IPS-15b (cell line): ENCODE data around the gene ARSI.

Experiments used
- H3K27me3 ChIP-seq: one replicate; pipeline ENCODE4 v1.6.1; 2013; ENCODE audit warnings: low read length; ENCODE audit not compliant: control insufficient read depth, insufficient read depth
- H3K36me3 ChIP-seq: one replicate; pipeline ENCODE4 v1.6.1; 2013; ENCODE audit warnings: low read length; ENCODE audit not compliant: control insufficient read depth, insufficient read depth
- H3K4me1 ChIP-seq: one replicate; pipeline ENCODE4 v1.6.1; 2013; ENCODE audit warnings: mild to moderate bottlenecking, low read length; ENCODE audit not compliant: control insufficient read depth, insufficient read depth
- H3K4me3 ChIP-seq: one replicate; pipeline ENCODE4 v1.5.1; 2013; ENCODE audit warnings: low read depth, low read length
- H3K9ac ChIP-seq: one replicate; pipeline ENCODE4 v1.6.1; 2013; ENCODE audit warnings: low read depth, mild to moderate bottlenecking, low read length
- H3K9me3 ChIP-seq: one replicate; pipeline ENCODE4 v1.6.1; 2013; ENCODE audit warnings: mild to moderate bottlenecking, low read length; ENCODE audit not compliant: control insufficient read depth, insufficient read depth

The ARSI gene

DNA sequence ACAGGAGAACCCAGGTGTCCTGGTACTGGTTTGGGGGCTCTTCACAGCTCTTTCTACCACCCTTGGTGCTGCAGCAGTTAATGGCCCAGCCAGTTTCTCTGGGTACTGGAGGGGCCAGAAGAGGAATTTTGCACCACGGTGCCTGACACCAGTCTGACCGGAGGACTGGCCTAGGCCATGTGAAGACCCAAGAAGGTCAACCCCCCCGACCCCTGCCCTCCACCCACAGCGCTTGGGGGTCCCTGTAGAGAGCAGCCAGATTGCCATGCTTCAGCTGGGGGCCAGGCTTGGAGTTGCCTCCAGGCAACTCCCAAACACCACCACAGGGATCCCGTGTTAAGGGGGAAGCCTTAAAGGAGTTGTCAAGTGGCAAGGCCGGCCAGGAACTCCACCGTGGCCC lies 6.2 kb downstream of the ARSI start:
- Histone ChIP-seq H3K4me3 (no peak overlapping the region), H3K27me3 (peaks cover 7% of the 10 kb centered on the region), H3K9ac (no peak overlapping the region), H3K36me3 (no peaks in the 10 kb centered on the region), H3K4me1 (no peaks in the 10 kb centered on the region), H3K9me3 (no peaks in the 10 kb centered on the region)

DNA sequence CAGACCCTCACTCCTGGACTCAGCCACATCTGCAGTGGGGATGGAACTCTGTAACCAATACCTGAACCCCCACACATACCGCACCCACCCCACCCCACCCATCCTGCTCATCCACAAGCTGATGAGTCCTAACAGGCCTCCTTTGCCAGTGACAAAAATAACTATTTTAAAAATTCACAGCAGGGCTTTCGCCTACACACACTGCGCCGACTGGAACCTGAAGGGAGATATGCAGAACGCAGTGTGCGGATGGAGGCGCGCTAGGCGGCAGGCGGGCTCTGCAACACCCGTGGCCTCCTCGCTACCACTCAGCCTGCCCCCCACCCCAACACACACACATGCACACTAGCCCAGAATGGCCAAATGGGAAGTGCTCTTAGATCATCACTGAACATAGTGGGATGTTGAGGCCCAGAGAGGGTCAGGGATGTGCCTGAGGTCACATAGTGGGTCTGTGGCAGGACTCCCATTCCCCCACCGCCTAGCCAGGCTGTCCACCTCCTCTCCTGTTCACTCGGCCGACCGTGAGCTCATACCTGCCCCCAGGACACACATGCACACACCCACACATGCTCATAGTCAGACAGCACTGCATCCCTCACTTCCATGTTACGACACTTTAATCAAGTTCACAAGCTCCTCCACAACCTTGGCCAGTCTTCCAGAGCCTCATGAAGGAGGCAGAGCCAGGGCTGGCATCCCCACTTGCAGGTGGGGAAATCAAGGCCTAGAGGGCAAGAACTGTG lies 6.8 kb downstream of the ARSI start:
- Histone ChIP-seq H3K9me3 (no peaks in the 10 kb centered on the region), H3K4me1 (no peaks in the 10 kb centered on the region), H3K27me3 (peaks cover 1% of the 10 kb centered on the region), H3K36me3 (no peaks in the 10 kb centered on the region), H3K9ac (no peak overlapping the region), H3K4me3 (no peak overlapping the region)

DNA sequence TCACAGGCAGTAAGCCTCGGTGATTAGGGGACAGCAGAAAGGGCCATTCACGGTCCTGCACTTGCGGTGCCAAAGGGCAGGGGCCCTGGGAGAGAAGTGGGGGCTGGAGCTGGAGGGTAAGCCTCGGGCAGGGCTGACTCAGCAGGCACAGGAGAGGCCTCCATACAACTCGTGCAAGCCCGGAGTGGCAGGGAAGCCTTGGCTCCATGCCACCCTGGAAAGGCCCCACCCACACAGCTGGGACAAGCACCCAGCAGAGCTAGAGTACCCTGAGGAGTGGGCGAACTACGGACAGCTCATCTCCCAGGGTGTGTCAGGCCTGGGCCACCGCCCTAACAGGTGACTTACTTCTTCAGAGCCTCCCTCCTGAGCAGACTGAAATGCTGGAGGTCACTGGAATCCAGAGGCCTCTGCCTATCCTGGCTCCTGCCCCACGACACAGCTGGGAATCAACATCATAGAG lies 7.5 kb downstream of the ARSI start:
- Histone ChIP-seq H3K9me3 (no peaks in the 10 kb centered on the region), H3K36me3 (no peaks in the 10 kb centered on the region), H3K9ac (no peak overlapping the region), H3K4me1 (no peaks in the 10 kb centered on the region), H3K27me3 (no peaks in the 10 kb centered on the region), H3K4me3 (no peak overlapping the region)

DNA sequence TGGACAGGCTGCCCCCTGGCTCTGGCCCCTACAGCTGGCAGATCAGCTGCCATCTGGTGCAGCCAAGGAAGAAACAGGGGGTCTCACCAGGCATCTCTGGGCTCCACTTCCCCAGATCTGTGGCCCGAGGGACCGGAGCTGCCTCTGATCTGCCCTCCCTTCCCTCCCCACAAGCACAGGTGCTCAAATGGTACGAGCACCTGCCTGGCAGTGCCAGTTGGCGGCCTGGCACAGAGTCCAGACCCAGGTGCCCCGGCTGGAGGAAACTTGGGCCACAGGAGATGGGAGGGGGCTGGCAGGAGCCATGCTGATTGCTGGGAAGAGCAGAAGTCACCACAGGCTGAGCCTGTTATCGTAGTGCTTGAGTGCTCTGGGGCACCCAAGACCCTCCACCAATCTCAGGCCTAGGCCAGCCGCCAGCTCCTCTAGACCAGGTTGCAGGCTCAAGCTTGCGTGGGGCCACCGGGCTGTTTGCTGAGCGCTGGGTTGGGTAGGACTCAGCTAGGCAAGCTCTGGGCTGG lies 8.1 kb downstream of the ARSI start:
- no peak overlapping the region for H3K9ac ChIP-seq
- H3K36me3 ChIP-seq = no peaks in the 10 kb centered on the region
- H3K4me3 ChIP-seq = no peak overlapping the region
- no peaks in the 10 kb centered on the region for H3K27me3 ChIP-seq
- H3K9me3 ChIP-seq = no peaks in the 10 kb centered on the region
- H3K4me1 ChIP-seq = no peaks in the 10 kb centered on the region

DNA sequence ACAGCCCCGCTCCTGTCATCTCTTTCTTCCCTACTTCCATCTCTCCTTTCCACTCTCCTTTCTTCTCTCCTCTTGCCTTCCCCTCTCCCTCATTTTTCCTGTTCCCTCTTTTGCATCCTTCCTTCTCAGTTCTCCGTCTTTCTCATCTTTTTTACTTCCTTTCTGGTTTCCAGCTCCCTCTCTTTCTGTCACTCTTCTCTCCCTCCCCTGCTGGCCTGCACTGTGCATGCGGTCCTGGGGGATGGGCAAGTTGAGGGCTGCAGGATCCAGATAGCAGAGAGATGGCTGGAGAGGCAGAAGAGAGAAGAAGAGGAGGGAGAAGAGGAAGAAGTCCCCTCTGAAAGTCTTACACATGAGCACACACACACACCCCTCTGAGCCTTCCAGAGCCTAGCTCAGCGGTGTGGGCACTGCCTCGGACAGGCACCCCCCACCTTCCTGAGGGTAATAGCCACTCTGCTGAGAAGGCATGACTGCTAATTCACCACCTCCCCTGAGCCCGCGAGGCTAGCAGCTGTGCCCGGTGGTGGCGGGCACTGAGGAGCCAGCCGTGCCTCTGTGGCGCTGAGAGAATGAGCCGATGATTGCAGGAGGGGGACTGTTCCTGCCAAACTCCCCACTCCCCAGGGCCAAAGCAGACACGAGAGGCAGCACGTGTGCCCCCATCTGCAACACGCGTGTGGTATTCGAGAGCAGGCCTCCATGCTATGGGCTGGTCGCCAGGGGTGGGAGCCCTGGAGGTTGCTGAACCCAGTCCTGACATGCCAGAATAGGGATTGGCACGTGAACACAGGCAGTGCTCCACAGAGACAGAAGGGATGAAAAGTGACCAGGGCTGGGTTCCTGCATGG lies 9.4 kb downstream of the ARSI start:
- Histone ChIP-seq H3K36me3 (no peaks in the 10 kb centered on the region), H3K9me3 (no peaks in the 10 kb centered on the region), H3K4me1 (no peaks in the 10 kb centered on the region), H3K27me3 (no peaks in the 10 kb centered on the region), H3K4me3 (no peak overlapping the region), H3K9ac (no peak overlapping the region)

DNA sequence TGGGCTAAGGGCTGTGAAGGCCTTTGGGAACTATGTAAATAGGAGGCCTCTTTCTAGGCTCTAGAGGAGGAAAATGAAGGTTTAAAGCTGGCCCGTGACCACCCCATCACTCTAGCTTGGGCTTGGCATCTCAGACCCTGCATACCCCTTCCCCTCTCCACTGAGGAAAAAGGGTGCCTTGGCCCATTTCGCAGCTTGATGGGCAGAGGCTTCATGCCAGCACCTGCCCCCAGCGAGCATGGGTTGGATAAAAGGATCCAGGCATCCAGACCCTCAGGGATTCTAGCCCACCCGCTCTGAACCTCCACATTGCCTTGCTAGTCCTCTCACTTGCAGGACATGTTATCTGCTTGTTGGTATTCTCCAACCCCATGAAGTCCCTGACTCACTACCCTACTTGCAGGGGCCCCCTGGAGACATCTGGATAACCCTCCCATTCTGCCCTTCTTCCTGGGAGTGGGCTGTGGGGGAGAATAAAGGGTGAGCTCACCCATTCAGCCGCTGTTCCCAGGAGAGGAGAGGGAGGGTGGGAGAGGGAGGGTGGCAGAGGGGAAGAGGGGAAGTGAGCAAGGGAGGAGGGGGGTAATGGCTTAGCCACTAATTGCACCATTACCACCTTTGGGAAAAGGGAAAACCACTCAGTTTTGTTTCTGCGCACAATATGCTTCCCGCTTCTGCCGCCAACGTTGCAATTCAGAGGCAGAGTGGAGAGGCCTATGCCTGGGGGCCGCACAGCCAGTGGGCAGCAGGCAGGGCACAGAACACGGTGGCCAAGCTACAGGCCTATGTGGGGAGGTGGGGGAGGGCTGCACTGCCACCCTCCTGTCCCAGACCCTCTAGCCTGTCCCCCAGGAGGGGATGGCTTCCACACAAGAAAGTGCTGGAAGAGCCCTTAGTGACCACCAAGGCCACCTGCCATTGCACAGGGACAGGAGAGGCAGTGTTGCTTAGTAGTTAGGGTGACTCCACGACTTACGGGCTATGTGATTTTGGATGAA lies 11.0 kb downstream of the ARSI start:
- H3K9ac ChIP-seq = no peak overlapping the region
- H3K36me3 ChIP-seq = no peaks in the 10 kb centered on the region
- H3K4me3 ChIP-seq = no peak overlapping the region
- no peaks in the 10 kb centered on the region for H3K9me3 ChIP-seq
- no peaks in the 10 kb centered on the region for H3K27me3 ChIP-seq
- no peaks in the 10 kb centered on the region for H3K4me1 ChIP-seq

DNA sequence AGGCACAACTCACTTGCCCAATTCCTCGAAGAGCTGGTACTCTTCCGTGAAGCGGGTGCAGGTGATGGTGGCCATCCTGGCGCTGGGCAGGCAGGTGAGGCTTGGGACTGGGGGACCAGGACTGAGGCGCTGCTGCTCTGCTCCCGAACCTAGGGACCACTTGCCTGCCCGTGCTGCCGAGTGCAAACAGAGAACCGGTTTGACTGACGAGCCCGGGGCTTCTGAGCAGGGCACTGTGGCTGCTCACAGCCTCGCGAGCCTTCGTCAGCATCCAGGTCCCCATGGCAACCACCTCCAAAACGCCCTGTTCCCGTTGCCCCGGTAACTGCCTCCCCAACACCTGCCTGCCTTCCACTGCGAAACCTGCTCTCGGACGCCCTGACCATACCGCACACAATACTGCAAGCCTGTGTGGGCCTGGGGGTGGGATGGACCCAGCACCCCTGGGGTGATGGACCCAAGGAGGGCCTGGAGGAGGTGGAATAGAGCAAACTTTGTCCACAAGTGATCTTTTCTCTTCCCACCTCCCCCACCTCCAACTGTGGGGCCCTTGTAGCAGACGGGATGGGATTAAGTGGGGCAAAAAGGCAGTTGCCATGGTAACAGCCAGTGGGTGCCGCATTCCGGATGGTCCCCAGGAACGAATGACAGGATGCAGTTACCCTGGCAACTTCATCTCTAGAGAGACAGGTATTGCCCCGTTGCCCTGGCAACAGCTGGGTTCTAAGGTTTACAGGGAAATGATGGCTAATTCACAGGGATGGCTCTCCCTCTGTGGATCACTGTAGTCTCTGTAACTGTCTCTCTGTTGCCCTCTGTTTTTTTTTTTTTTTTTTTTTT lies 12.9 kb downstream of the ARSI start, which contains the start of gene CAMK2A:
Gene CAMK2A (minus strand): TSS at position 223 of the 840 bp plus-strand sequence. CDS start 148 bp downstream, at position 75.
- Histone ChIP-seq H3K9ac (no peak within 1 kb of the TSS), H3K4me3 (no peak within 1 kb of the TSS), H3K9me3 (no peaks in the 10 kb centered on the region), H3K4me1 (no peaks in the 10 kb centered on the region), H3K36me3 (no peaks in the 10 kb centered on the region), H3K27me3 (no peaks in the 10 kb centered on the region)

DNA sequence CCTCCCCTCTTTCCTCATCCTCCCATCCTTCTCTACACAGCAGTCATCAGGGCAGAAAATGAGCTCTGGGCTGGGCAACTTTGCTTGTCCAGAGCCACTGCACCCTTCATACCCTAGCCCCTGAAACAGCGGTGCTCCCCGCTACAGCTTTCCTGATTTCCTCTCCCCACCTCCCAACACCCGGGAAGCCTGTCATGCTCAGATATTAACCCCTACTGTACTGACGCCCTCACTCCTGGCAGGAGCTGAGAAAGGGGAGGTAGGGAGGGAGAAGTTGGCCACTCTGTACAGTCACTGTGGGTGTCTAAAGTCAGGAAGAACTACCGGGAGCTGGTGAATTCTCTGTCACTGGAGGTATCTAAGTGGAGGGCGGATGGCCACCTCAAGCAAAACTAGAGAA lies 13.9 kb downstream of the ARSI start:
- Histone ChIP-seq H3K4me3 (no peak overlapping the region), H3K9me3 (no peaks in the 10 kb centered on the region), H3K9ac (no peak overlapping the region), H3K27me3 (no peaks in the 10 kb centered on the region), H3K36me3 (no peaks in the 10 kb centered on the region), H3K4me1 (no peaks in the 10 kb centered on the region)

DNA sequence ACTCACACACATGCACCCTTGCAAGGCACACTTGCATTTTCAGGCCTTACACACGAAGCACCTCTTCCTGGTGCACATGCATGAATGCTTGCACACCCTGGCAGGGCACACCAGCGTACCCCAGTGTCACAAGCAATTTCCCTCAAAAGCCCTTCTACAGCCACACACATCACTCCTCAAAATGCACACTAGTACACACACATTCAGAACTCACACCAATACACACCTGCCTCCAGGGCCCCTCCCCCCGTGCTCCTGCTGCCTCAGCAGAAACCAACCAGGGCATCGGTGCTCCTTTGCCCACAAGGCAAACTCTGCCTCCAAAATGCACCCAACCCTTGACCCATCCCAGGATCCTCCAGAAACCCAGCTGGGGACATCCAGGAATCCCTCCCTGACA lies 14.3 kb downstream of the ARSI start:
- Histone ChIP-seq H3K9ac (no peak overlapping the region), H3K9me3 (no peaks in the 10 kb centered on the region), H3K4me3 (no peak overlapping the region), H3K36me3 (no peaks in the 10 kb centered on the region), H3K4me1 (no peaks in the 10 kb centered on the region), H3K27me3 (no peaks in the 10 kb centered on the region)

DNA sequence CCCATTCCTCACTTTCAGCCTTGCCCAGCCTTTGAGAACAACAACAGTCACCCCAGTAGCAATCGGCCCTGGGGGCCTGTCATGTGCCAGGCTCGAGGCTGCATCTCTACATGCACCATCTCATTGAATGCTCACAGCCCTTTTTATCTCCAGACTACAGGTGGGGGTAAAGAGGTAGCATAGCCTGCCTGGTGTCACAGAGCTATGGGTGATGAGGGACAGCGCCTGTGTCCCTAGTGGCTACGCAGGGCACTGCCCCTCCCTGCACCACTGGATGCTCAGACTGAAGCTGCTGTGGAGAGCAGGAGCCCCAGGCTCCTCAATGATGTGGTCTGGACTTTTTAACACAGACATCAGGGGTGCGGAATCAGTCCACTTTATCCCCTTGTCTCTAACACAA lies 15.9 kb downstream of the ARSI start:
- Histone ChIP-seq H3K9ac (no peak overlapping the region), H3K4me3 (no peak overlapping the region), H3K4me1 (no peaks in the 10 kb centered on the region), H3K9me3 (no peaks in the 10 kb centered on the region), H3K36me3 (no peaks in the 10 kb centered on the region), H3K27me3 (no peaks in the 10 kb centered on the region)
